Posterior vena cava (tissue), 2 donors: ENCODE measurements around the gene CT47C1. TPM values are rescaled to one million over a fixed set of nuclear protein-coding genes. Genes with fewer than 3 reads are reported as not detected.

ENCODE experiments used
- DNase-seq: peaks from one replicate; pipeline ENCODE4 v3.0.0-alpha.2; 2020; ENCODE audit warnings: low spot score
- intact Hi-C, 2 donors: fragments of 100-400 bp; cut with DNase I; formaldehyde crosslinking; loops; one replicate each; pipeline versions ENCODE4 v1.14.1 to v1.14.2; 2022 to 2023
- total RNA-seq, 2 donors: library from RNA; stranded (reverse); fragmentation: NEBNext Ultra II Directional; extraction: Animal tissue kit (Norgen Biotek cat#: 25700); gene quantifications; one replicate each; pipeline ENCODE4 v1.2.1, GENCODE V29; 2021
- donor health status: DM: yes; HTN: yes; CAD: no.
- donor health status: DM: yes; HTN: yes; CAD: no.

The CT47C1 gene
- total RNA-seq, 2 donors from 2014 or later, result not detected

DNA sequence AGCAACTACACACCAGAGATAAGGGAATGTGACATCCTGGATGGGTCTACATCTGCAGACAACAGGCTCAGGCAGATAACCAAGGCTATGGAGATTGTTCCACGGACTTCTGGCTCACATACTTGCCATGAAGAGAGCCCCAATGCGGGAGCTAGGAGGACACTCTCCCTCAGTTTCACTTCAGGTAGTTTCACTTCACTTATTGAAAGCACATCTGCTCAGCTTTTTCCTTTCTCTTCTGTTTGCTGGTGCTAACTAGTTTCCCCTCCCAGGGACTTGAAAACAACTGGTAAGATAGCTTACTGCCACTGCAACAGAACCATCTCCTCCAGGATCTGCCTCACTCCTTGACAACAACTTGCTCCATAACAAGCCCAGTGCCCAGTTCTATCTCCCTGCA lies 1.4 kb upstream of the CT47C1 start:
- intact Hi-C loops, result no loop called here
- DNase-seq, result no peak

GRCh38 chrX:119073200-119073905 lies 560 bp downstream of the CT47C1 start:
- no peak for DNase-seq
- intact Hi-C loops, result no loop called here

GRCh38 chrX:119073911-119074310 lies 1.1 kb downstream of the CT47C1 start:
- intact Hi-C loops, result no loop called here
- no peak for DNase-seq

GRCh38 chrX:119075270-119076025 lies 2.7 kb downstream of the CT47C1 start:
- intact Hi-C loops, result no loop called here
- no peak for DNase-seq

DNA sequence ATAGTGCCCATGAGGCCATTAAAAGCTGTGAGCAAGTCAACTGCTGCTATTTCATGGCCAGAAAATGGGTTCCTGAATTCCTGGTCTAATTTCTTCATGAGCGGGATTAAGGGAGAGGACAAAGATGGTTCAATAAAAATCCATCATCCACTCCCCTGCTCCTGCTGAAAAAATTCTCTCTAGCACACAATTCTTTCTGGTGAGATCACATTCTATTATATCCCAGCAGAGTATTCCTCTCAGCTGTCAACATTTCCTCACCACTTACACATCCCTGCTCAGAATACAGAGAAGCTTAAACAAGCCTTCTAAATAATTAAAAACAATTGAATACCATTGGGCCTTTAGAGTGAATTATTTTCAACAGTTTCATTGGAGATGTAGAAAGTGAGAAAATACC lies 9.5 kb downstream of the CT47C1 start:
- intact Hi-C loops, result no loop called here
- no peak for DNase-seq

- intact Hi-C loops, result no loop called here
- DNase-seq, result no peak
Measured at GRCh38 chrX:119084766-119085165, 12.0 kb downstream of the CT47C1 start.

GRCh38 chrX:119087121-119087520 lies 14.3 kb downstream of the CT47C1 start:
- DNase-seq, result no peak
- intact Hi-C loops, result no loop called here

GRCh38 chrX:119089619-119090018 lies 16.8 kb downstream of the CT47C1 start:
- no peak for DNase-seq
- intact Hi-C loops, result no loop called here

- intact Hi-C loops, result no loop called here
Measured at GRCh38 chrX:119090627-119091026, 17.8 kb downstream of the CT47C1 start.

DNA sequence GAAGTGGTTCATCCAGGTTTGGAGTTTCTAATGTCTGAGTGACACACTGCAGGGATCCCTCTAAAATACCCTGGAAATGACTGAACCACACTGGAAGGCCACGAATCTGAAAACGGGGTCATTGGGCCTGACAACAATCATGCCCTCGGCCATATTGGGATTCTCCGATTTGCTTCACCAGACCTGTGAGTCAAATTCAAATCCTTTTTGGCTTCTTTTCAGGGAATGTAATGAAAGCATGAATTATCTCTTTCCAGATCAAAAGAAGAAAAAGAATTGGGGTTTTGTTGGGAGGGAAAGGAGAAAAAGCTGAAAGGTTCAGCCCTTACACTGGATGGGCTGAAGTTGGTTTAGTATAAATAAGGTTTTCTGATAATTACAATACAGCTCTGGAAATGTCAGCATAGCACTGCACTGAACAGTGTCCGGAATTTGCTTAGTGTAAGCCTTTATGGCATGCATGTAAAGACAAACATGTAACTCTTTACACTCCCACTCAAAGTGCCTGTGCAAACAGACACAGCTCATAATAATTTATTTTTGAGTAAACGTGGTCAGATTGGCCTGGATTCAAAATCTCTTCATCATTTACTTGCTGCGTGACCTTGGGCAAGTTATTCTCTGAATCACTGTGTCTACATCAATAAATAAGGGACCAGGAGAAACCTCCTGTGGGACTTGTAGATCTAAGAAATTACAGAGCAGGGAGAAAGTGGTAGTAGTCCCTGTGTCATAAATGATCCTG lies 21.4 kb downstream of the CT47C1 start:
- intact Hi-C loops, result no loop called here
- DNase-seq, result no peak

More at GRCh38 chrX:119090627-119091026, 17.8 kb downstream of the CT47C1 start:
- no peak for DNase-seq

- no peak for DNase-seq
- intact Hi-C loops, result no loop called here
Measured at GRCh38 chrX:119094819-119095218, 22.0 kb downstream of the CT47C1 start.

- no peak for DNase-seq
- intact Hi-C loops, result no loop called here
Measured at GRCh38 chrX:119095936-119096335, 23.1 kb downstream of the CT47C1 start.

DNA sequence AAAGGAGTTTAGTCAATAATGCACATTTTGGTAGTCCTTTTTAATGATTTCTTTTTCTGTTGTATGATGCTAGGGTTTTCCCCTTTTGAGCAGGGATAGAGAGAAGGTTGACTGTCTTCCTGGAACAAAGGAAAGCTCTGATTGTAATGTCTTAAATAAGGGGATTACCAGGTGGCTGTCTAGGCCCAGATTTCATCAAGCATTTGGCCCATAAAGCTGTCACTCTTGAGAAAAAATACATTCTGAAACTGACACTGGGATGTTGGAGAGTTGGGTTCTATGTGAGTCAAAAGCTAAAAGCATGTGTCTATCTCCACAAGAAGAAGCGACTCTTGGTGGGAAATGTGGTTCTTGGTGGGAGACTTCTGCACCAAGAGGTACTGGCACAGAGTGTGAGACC lies 28.4 kb downstream of the CT47C1 start:
- no peak for DNase-seq

GRCh38 chrX:119105826-119106225 lies 33.0 kb downstream of the CT47C1 start:
- no peak for DNase-seq
- intact Hi-C loops, result no loop called here

More for the DNA sequence above, 28.4 kb downstream of the CT47C1 start:
- intact Hi-C loops, result no loop called here

DNA sequence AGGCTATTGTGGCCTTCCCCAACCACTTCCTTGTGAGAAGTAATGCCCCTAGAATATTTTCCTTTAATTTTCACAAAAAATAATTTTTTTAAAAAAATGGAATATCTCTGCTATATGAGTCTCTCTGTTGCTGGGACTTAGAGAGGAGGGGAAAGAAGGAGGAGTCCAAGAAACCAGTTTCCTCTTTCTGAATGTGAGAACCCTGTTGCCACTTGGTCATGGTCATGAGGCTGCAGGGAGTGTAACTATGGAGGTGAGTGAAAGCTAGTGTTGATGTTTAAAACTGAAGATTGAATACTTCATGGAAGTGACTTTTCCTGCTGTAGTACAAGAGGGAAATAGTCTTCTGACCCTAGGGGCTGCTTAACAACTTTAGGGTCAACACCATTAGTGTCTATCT lies 34.4 kb downstream of the CT47C1 start:
- DNase-seq, result no peak
- intact Hi-C loops, result no loop called here

DNA sequence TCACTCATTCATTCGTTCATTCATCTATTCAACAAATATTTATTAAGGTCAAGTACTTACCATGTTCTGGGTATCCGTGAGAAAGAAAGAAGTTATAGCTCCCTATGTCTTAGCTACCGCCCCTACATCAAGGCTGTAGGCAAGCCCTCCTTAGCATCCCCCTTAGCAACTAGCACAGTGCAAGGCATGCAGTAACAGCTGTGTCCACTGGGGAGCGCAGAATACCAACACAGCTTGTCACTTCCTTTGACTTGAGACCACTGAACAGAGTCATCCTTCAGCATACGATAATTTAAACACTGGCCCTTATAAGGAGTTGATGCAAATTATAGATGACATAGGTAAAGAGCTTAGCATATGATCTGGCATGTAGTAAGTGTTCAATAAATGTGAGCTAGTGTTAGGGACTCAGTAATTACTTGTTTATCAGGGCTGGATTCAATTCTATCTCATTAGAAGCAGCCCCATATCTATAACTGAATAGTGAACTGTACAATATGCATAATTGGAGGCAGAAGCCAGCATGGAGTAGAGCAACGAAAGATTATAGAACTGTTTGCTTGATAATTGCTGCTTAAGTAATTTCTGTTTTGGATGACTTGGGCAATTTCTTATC lies 46.1 kb downstream of the CT47C1 start:
- intact Hi-C loops, result no loop called here
- no peak for DNase-seq

DNA sequence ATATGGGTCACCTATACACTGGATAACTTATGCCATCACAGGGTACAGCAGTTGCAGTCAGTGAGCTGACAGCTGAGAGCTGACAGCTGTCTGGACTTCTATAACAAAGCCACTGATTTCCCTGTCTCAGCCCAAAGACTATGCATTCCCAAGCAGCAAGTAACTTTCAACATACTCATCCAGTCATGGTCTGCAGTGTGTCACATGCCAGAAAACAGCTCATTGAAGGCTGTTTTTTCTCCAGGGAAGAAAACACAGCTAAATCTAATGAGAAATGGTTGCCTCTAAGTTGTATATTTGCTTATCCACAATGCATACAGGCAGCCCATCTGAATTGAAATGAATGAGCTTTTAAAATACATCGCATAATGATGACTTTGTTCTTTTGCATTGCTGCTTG lies 48.5 kb downstream of the CT47C1 start:
- DNase-seq, result no peak
- intact Hi-C loops, result no loop called here
